Measurements from ENCODE around the gene CDC5L.
"Not testable (repeated sequence)": the region's sequence is repeated elsewhere in the genome, so short reads cannot be mapped to it uniquely, and the experiment has no call there.

The CDC5L gene

GRCh38 chr6:44422531-44422930, 35.0 kb downstream of the CDC5L start:
- no peak for DNase-seq

- no peak for DNase-seq
These were observed 35.8 kb downstream of the CDC5L start for GRCh38 chr6:44423306-44423705.

- no peak for DNase-seq
These were observed 38.4 kb downstream of the CDC5L start for GRCh38 chr6:44425951-44426350.

- no peak for DNase-seq
These were observed 41.2 kb downstream of the CDC5L start for GRCh38 chr6:44428682-44429081.

GRCh38 chr6:44430326-44430725, 42.8 kb downstream of the CDC5L start:
- no peak for DNase-seq

GRCh38 chr6:44431118-44431725, 43.7 kb downstream of the CDC5L start:
- DNase-seq, result peak; percentile 38

GRCh38 chr6:44432227-44432626, 44.7 kb downstream of the CDC5L start:
- DNase-seq, result no peak

GRCh38 chr6:44432726-44433125, 45.2 kb downstream of the CDC5L start:
- no peak for DNase-seq

GRCh38 chr6:44435500-44435899, 48.0 kb downstream of the CDC5L start:
- no peak for DNase-seq

GRCh38 chr6:44438827-44439226, 51.3 kb downstream of the CDC5L start:
- no peak for DNase-seq

GRCh38 chr6:44439270-44440045, 52.0 kb downstream of the CDC5L start:
- DNase-seq, result no peak

- no peak for DNase-seq
These were observed 53.8 kb downstream of the CDC5L start for GRCh38 chr6:44441091-44441855.

- DNase-seq, result no peak
These were observed 54.7 kb downstream of the CDC5L start for GRCh38 chr6:44442236-44442635.

- DNase-seq, result no peak
These were observed 55.4 kb downstream of the CDC5L start for GRCh38 chr6:44442833-44443444.

- no peak for DNase-seq
These were observed 57.3 kb downstream of the CDC5L start for GRCh38 chr6:44444853-44445252.

- no peak for DNase-seq
These were observed 59.3 kb downstream of the CDC5L start for GRCh38 chr6:44446626-44447300.

GRCh38 chr6:44449181-44449580, 61.7 kb downstream of the CDC5L start:
- DNase-seq, result not testable (repeated sequence)

- DNase-seq, result no peak
These were observed 64.5 kb downstream of the CDC5L start for GRCh38 chr6:44451803-44452695.

GRCh38 chr6:44452725-44453124, 65.2 kb downstream of the CDC5L start:
- no peak for DNase-seq

- no peak for DNase-seq
These were observed 65.6 kb downstream of the CDC5L start for GRCh38 chr6:44453146-44453545.

GRCh38 chr6:44454198-44454597, 66.7 kb downstream of the CDC5L start:
- DNase-seq, result no peak
